H9 (cell line): ENCODE data around the gene ZNF366. TPM values are rescaled to one million over a fixed set of nuclear protein-coding genes. Genes with fewer than 3 reads are reported as not detected.

Experiments
- DNase-seq: peaks from one replicate; pipeline ENCODE4 v3.0.0-alpha.2; 2017
- H2AFZ ChIP-seq: one replicate; pipeline ENCODE4 v1.6.1; 2013; ENCODE audit warnings: mild to moderate bottlenecking, low read length, control low read depth, moderate library complexity
- H2AK5ac ChIP-seq: 2 replicates; pipeline ENCODE4 v1.6.1; 2013; ENCODE audit warnings: low read length, control low read depth, mixed read lengths; ENCODE audit not compliant: insufficient read length
- H2BK120ac ChIP-seq: one replicate; pipeline ENCODE4 v1.6.1; 2013; ENCODE audit warnings: low read depth, mild to moderate bottlenecking, low read length, control low read depth, inconsistent platforms; ENCODE audit not compliant: poor library complexity, severe bottlenecking
- H2BK12ac ChIP-seq: 2 replicates; pipeline ENCODE4 v1.6.1; 2013; ENCODE audit warnings: low read length, control low read depth, mixed read lengths, low read depth; ENCODE audit not compliant: insufficient read length
- H2BK15ac ChIP-seq: 2 replicates; pipeline ENCODE4 v1.6.1; 2013; ENCODE audit warnings: low read depth, low read length, control low read depth
- H2BK20ac ChIP-seq: one replicate; pipeline ENCODE4 v1.6.1; 2013; ENCODE audit warnings: low read depth, mild to moderate bottlenecking, low read length, control low read depth, inconsistent platforms; ENCODE audit not compliant: poor library complexity, severe bottlenecking
- H2BK5ac ChIP-seq: 2 replicates; pipeline ENCODE4 v1.6.1; 2013; ENCODE audit warnings: low read length, control low read depth, mixed read lengths; ENCODE audit not compliant: insufficient read length
- H3K14ac ChIP-seq: 2 replicates; pipeline ENCODE4 v1.6.1; 2013; ENCODE audit warnings: low read length, control low read depth; ENCODE audit not compliant: insufficient read depth
- H3K18ac ChIP-seq: 2 replicates; pipeline ENCODE4 v1.6.1; 2013; ENCODE audit warnings: low read depth, mild to moderate bottlenecking, mixed read lengths, low read length, control low read depth; ENCODE audit not compliant: insufficient read length
- H3K23ac ChIP-seq: 2 replicates; pipeline ENCODE4 v1.6.1; 2013; ENCODE audit warnings: low read length, control low read depth, mixed read lengths, low read depth; ENCODE audit not compliant: insufficient read length
- H3K23me2 ChIP-seq: 2 replicates; pipeline ENCODE4 v1.6.1; 2013; ENCODE audit warnings: low read depth, mild to moderate bottlenecking, mixed read lengths, low read length, control low read depth; ENCODE audit not compliant: insufficient read length, poor library complexity, severe bottlenecking
- H3K27ac ChIP-seq: 2 replicates; pipeline ENCODE4 v1.5.1; 2013; ENCODE audit warnings: low read length, control low read depth, mixed read lengths, low read depth; ENCODE audit not compliant: insufficient read length
- H3K27me3 ChIP-seq: 2 replicates; pipeline ENCODE4 v1.6.1; 2013; ENCODE audit warnings: low read length, control low read depth, inconsistent platforms; ENCODE audit not compliant: insufficient read depth
- H3K4ac ChIP-seq: 2 replicates; pipeline ENCODE4 v1.6.1; 2013; ENCODE audit warnings: low read depth, mild to moderate bottlenecking, control low read depth, inconsistent platforms, low read length, moderate library complexity
- H3K4me1 ChIP-seq: 2 replicates; pipeline ENCODE4 v1.6.1; 2013; ENCODE audit warnings: low read length, control low read depth, inconsistent platforms; ENCODE audit not compliant: insufficient read depth
- H3K4me2 ChIP-seq: 2 replicates; pipeline ENCODE4 v1.6.1; 2013; ENCODE audit warnings: low read length, control low read depth, mixed read lengths; ENCODE audit not compliant: insufficient read length, insufficient read depth
- H3K56ac ChIP-seq: 2 replicates; pipeline ENCODE4 v1.6.1; 2013; ENCODE audit warnings: low read depth, mild to moderate bottlenecking, mixed read lengths, low read length, control low read depth; ENCODE audit not compliant: insufficient read length
- H3K79me1 ChIP-seq: 2 replicates; pipeline ENCODE4 v1.6.1; 2013; ENCODE audit warnings: low read depth, mild to moderate bottlenecking, moderate library complexity, low read length, control low read depth, inconsistent platforms; ENCODE audit not compliant: insufficient read depth, poor library complexity, severe bottlenecking
- H3K79me2 ChIP-seq: 2 replicates; pipeline ENCODE4 v1.6.1; 2013; ENCODE audit warnings: low read length, control low read depth, inconsistent platforms; ENCODE audit not compliant: insufficient read depth
- H3K9ac ChIP-seq: 2 replicates; pipeline ENCODE4 v1.6.1; 2013; ENCODE audit warnings: low read length, control low read depth, mixed read lengths; ENCODE audit not compliant: insufficient read length; ENCODE audit errors: extremely low read depth
- H3K9me3 ChIP-seq: one replicate; pipeline ENCODE4 v1.6.1; 2013; ENCODE audit warnings: low read depth, low read length, inconsistent platforms; ENCODE audit not compliant: control insufficient read depth
- H3T11ph ChIP-seq: one replicate; pipeline ENCODE4 v1.6.1; 2013; ENCODE audit warnings: mild to moderate bottlenecking, low read length, control low read depth, inconsistent platforms
- H4K20me1 ChIP-seq: one replicate; pipeline ENCODE4 v1.6.1; 2013; ENCODE audit not compliant: control insufficient read depth, insufficient read length, insufficient read depth
- H4K5ac ChIP-seq: 2 replicates; pipeline ENCODE4 v1.6.1; 2013; ENCODE audit warnings: low read depth, mild to moderate bottlenecking, mixed read lengths, low read length, control low read depth; ENCODE audit not compliant: insufficient read length
- H4K8ac ChIP-seq: replicated peaks from 2 replicates; pipeline ENCODE4 v1.6.1; 2013; ENCODE audit warnings: low read length, control low read depth, mixed read lengths, low read depth; ENCODE audit not compliant: insufficient read length
- H4K91ac ChIP-seq: 2 replicates; pipeline ENCODE4 v1.6.1; 2013; ENCODE audit warnings: low read depth, mild to moderate bottlenecking, moderate library complexity, mixed read lengths, low read length, control low read depth; ENCODE audit not compliant: insufficient read length
- H3K27ac Mint-ChIP-seq, 3 experiments: 2 replicates in 2 of 3; 3 replicates in 1 of 3; pipeline ENCODE4 v1.8.0; 2020 to 2021; ENCODE audit warnings: mixed read lengths in 3 of 3, mild to moderate bottlenecking in 1 of 3, moderate library complexity in 1 of 3
- H3K27me3 Mint-ChIP-seq: 2 replicates; pipeline ENCODE4 v1.8.0; 2021; ENCODE audit warnings: low read depth, mild to moderate bottlenecking, moderate library complexity, mixed read lengths
- H3K36me3 Mint-ChIP-seq, 3 experiments: 2 replicates in 2 of 3; 3 replicates in 1 of 3; pipeline ENCODE4 v1.8.0; 2020 to 2021; ENCODE audit warnings: low read depth in 3 of 3, mixed read lengths in 3 of 3; ENCODE audit not compliant: insufficient read depth in 1 of 3
- H3K4me1 Mint-ChIP-seq, 2 experiments: 2 replicates each; pipeline ENCODE4 v1.8.0; 2020; ENCODE audit warnings: mixed read lengths in 2 of 2
- H3K4me3 Mint-ChIP-seq, 2 experiments: 2 replicates in 1 of 2; 3 replicates in 1 of 2; pipeline ENCODE4 v1.8.0; 2020 to 2021; ENCODE audit warnings: mild to moderate bottlenecking in 2 of 2, mixed read lengths in 2 of 2, moderate library complexity in 1 of 2
- H3K9me3 Mint-ChIP-seq, 2 experiments: 2 replicates in 1 of 2; 3 replicates in 1 of 2; pipeline ENCODE4 v1.8.0; 2020; ENCODE audit warnings: mild to moderate bottlenecking in 2 of 2, mixed read lengths in 2 of 2, moderate library complexity in 1 of 2
- CTCF ChIP-seq: fragments of 200-600 bp; sonication (generic); conservative IDR thresholded peaks from 3 replicates; pipeline ENCODE4 v1.8.0; 2021; ENCODE audit warnings: antibody characterized with exemption, mild to moderate bottlenecking
- WGBS: extraction: QIAGEN DNeasy Blood & Tissue Kit; methylation state at CpG from one replicate; pipeline ENCODE4 v1.1.7; 2013; ENCODE audit warnings: missing lambda C conversion rate, low lambda C conversion rate, mixed read lengths; ENCODE audit not compliant: insufficient read length; ENCODE audit errors: extremely low coverage; 5-methylcytosine and 5-hydroxymethylcytosine counted together
- total RNA-seq: library from RNA; stranded (reverse); gene quantifications from 2 replicates; pipeline ENCODE4 v1.2.1, GENCODE V29; 2021

Gene ZNF366
- total RNA-seq, 1 experiment from 2014 or later, result not detected

- Histone ChIP-seq H3K79me1 (no peaks in the 10 kb centered on the region), H3K14ac (no peak overlapping the region), H3T11ph (no peak overlapping the region), H3K9me3 (no peaks in the 10 kb centered on the region), H3K4me2 (peak overlapping the region; percentile 26), H2AFZ (no peak overlapping the region), H2BK15ac (no peak overlapping the region), H4K5ac (no peak overlapping the region), H3K4ac (no peak overlapping the region), H4K91ac (no peak overlapping the region), H3K27ac (no peak overlapping the region), H2BK20ac (no peak overlapping the region), H3K18ac (no peak overlapping the region), H3K79me2 (no peaks in the 10 kb centered on the region), H3K56ac (no peak overlapping the region), H3K27me3 (no peaks in the 10 kb centered on the region), H2AK5ac (no peak overlapping the region), H3K9ac (no peak overlapping the region), H4K20me1 (no peaks in the 10 kb centered on the region), H4K8ac (no peak overlapping the region), H2BK5ac (no peak overlapping the region), H3K4me1 (peaks cover 17% of the 10 kb centered on the region), H3K23me2 (peaks cover 5% of the 10 kb centered on the region), H3K23ac (no peak overlapping the region), H2BK12ac (no peak overlapping the region), H2BK120ac (no peak overlapping the region)
- H3K4me3 Mint-ChIP-seq, result peak overlapping the region; percentile 62 to 75
- H3K27ac Mint-ChIP-seq, result peak overlapping the region in 1 of 3 experiments; percentile 98; a peak in 3 of 7 replicates
- DNase-seq, result no peak
- TF ChIP-seq CTCF, result no peak
- peaks cover 45 to 49% of the 10 kb centered on the region in 2 experiments for H3K4me1 Mint-ChIP-seq
- H3K36me3 Mint-ChIP-seq, result no peaks in the 10 kb centered on the region
- H3K9me3 Mint-ChIP-seq, result no peaks in the 10 kb centered on the region
- no peaks in the 10 kb centered on the region; the same call in 1 of the 2 replicates for H3K27me3 Mint-ChIP-seq
- WGBS, result no CpG with 5 or more reads among the region's 1 CpG
Observed at GRCh38 chr5:72555871-72556270, 48.7 kb upstream of the ZNF366 start.
